Liver (tissue), 9 donors: ENCODE data around the gene XPNPEP1. TPM values are rescaled to one million over a fixed set of nuclear protein-coding genes. Genes with fewer than 3 reads are reported as not detected.

ENCODE experiments used
- DNase-seq: peaks from one replicate; pipeline ENCODE4 v3.0.0-alpha.2; 2017; ENCODE audit warnings: low spot score
- H3K27ac ChIP-seq, 2 donors: one replicate each; pipeline ENCODE4 v1.7.0; 2013; ENCODE audit warnings: inconsistent platforms in 2 of 2, low read length in 2 of 2, control low read depth in 1 of 2, low read depth in 1 of 2, mild to moderate bottlenecking in 1 of 2
- H3K27me3 ChIP-seq, 4 donors: one replicate each; pipeline versions ENCODE4 v1.6.1 to v1.7.0; 2013; ENCODE audit warnings: low read length in 3 of 4, inconsistent platforms in 1 of 4, mild to moderate bottlenecking in 1 of 4, moderate library complexity in 1 of 4; ENCODE audit not compliant: control insufficient read depth in 4 of 4, insufficient read depth in 4 of 4
- H3K36me3 ChIP-seq, 4 donors: one replicate each; pipeline versions ENCODE4 v1.6.1 to v1.7.0; 2013; ENCODE audit warnings: low read length in 3 of 4, mild to moderate bottlenecking in 3 of 4, low read depth in 1 of 4, moderate library complexity in 1 of 4; ENCODE audit not compliant: control insufficient read depth in 4 of 4, insufficient read depth in 3 of 4
- H3K4me1 ChIP-seq, 4 donors: one replicate each; pipeline versions ENCODE4 v1.6.1 to v1.7.0; 2013; ENCODE audit warnings: low read length in 3 of 4, mild to moderate bottlenecking in 3 of 4, moderate library complexity in 1 of 4; ENCODE audit not compliant: control insufficient read depth in 4 of 4, insufficient read depth in 4 of 4
- H3K4me3 ChIP-seq, 3 donors: one replicate each; pipeline versions ENCODE4 v1.6.1 to v1.7.0; 2013; ENCODE audit warnings: low read length in 3 of 3, control low read depth in 1 of 3, low read depth in 1 of 3, mild to moderate bottlenecking in 1 of 3
- H3K9ac ChIP-seq, 2 donors: one replicate each; pipeline ENCODE4 v1.7.0; 2013; ENCODE audit warnings: low read length in 2 of 2, mild to moderate bottlenecking in 2 of 2, moderate library complexity in 2 of 2, control low read depth in 1 of 2, low read depth in 1 of 2
- H3K9me3 ChIP-seq, 4 donors: one replicate each; pipeline versions ENCODE4 v1.6.1 to v1.7.0; 2013; ENCODE audit warnings: low read length in 3 of 4; ENCODE audit not compliant: control insufficient read depth in 4 of 4
- CTCF ChIP-seq: fragments of 150-350 bp; IDR thresholded peaks from 2 replicates; pipeline ENCODE4 v1.5.1; 2017; ENCODE audit warnings: improper control_type of control experiment, low read depth, low read length; ENCODE audit not compliant: missing input control
- FOXA1 ChIP-seq: IDR thresholded peaks from 2 replicates; pipeline ENCODE4 v1.6.1; 2016; ENCODE audit warnings: antibody characterized with exemption
- FOXA2 ChIP-seq: IDR thresholded peaks from 2 replicates; pipeline ENCODE4 v1.6.1; 2016; ENCODE audit warnings: antibody characterized with exemption
- GABPA ChIP-seq, 2 donors: IDR thresholded peaks in 1 of 2; conservative IDR thresholded peaks in 1 of 2; 2 replicates each; pipeline ENCODE4 v1.6.1; 2016; ENCODE audit warnings: antibody characterized with exemption in 2 of 2, mild to moderate bottlenecking in 1 of 2, moderate library complexity in 1 of 2
- HNF4G ChIP-seq: IDR thresholded peaks from 2 replicates; pipeline ENCODE4 v1.6.1; 2016; ENCODE audit warnings: antibody characterized with exemption
- JUND ChIP-seq, 2 donors: IDR thresholded peaks; 2 replicates each; pipeline ENCODE4 v1.6.1; 2016; ENCODE audit warnings: antibody characterized with exemption in 2 of 2
- MAX ChIP-seq: IDR thresholded peaks from 2 replicates; pipeline ENCODE4 v1.6.1; 2016; ENCODE audit warnings: antibody characterized with exemption
- NR2F2 ChIP-seq: IDR thresholded peaks from 2 replicates; pipeline ENCODE4 v1.6.1; 2016; ENCODE audit warnings: antibody characterized with exemption
- RAD21 ChIP-seq, 2 donors: IDR thresholded peaks; 2 replicates each; pipeline ENCODE4 v1.6.1; 2016; ENCODE audit warnings: antibody characterized with exemption in 2 of 2, mild to moderate bottlenecking in 2 of 2
- REST ChIP-seq: IDR thresholded peaks from 2 replicates; pipeline ENCODE4 v1.6.1; 2016; ENCODE audit warnings: antibody characterized with exemption, mild to moderate bottlenecking
- RXRA ChIP-seq, 2 donors: IDR thresholded peaks; 2 replicates each; pipeline ENCODE4 v1.6.1; 2017 to 2018; ENCODE audit warnings: antibody characterized with exemption in 2 of 2, mild to moderate bottlenecking in 1 of 2
- SP1 ChIP-seq: IDR thresholded peaks from 2 replicates; pipeline ENCODE4 v1.6.1; 2018; ENCODE audit warnings: antibody characterized with exemption, mild to moderate bottlenecking
- TAF1 ChIP-seq: conservative IDR thresholded peaks from 2 replicates; pipeline ENCODE4 v1.6.1; 2016; ENCODE audit warnings: antibody characterized with exemption, mild to moderate bottlenecking
- ZBTB33 ChIP-seq: IDR thresholded peaks from 2 replicates; pipeline ENCODE4 v1.6.1; 2016; ENCODE audit warnings: antibody characterized with exemption
- WGBS: extraction: QIAGEN DNeasy Blood & Tissue Kit; methylation state at CpG from one replicate; pipeline ENCODE4 v1.1.7; 2013; 5-methylcytosine and 5-hydroxymethylcytosine counted together
- polyA plus RNA-seq, 2 donors: library from polyadenylated mRNA; stranded (reverse) in 1 of 2; unstranded in 1 of 2; fragments of 200-250 nt in 1 of 2; fragments of >200 nt in 1 of 2; fragmentation: Nextera tagmentation in 1 of 2; extraction: Ambion mirVana in 1 of 2; gene quantifications; one replicate each; pipeline versions ENCODE4 v1.2.1 to v1.2.3, GENCODE V29; 2013 to 2015
- total RNA-seq, 2 donors: library from RNA; depleted of rRNA; stranded (reverse); fragments of >200 nt; gene quantifications; one replicate each; pipeline ENCODE4 v1.2.3, GENCODE V29; 2014
- donor health status: healthy.
- donor health status: healthy.
- donor health status: healthy.
- donor health status: healthy.
- donor health status: healthy.

Gene XPNPEP1
- total and polyA plus RNA-seq, 4 donors = 9.1 to 38.1 (median 27.3) TPM

GRCh38 chr10:109926061-109926745, 2.9 kb upstream of the XPNPEP1 start (continued):
- TF ChIP-seq ZBTB33 = no peak
- TF ChIP-seq SP1 = no peak
- no peak for TF ChIP-seq HNF4G
- no peak for TF ChIP-seq JUND (IDR thresholded peaks at IDR 0.05)
- TF ChIP-seq MAX = no peak
- TF ChIP-seq GABPA (IDR thresholded peaks at IDR 0.05 in 1 of 2, conservative IDR thresholded peaks at IDR 0.05 in 1 of 2) = no peak

- no peak for DNase-seq
- no peaks in the 10 kb centered on the region for H3K9me3 ChIP-seq
- no peak overlapping the region for H3K9ac ChIP-seq
- H3K4me3 ChIP-seq = no peak overlapping the region
- H3K27ac ChIP-seq = no peak overlapping the region
- H3K36me3 ChIP-seq = no peaks in the 10 kb centered on the region
- peaks cover 0 to 9% (median 4%) of the 10 kb centered on the region in 4 donors for H3K4me1 ChIP-seq
- H3K27me3 ChIP-seq = no peaks in the 10 kb centered on the region
- 75% methylated on average over 5 of the region's 5 CpGs for WGBS
- no peak for TF ChIP-seq NR2F2
- TF ChIP-seq HNF4G = no peak
- TF ChIP-seq REST = no peak
- no peak for TF ChIP-seq RAD21 (IDR thresholded peaks at IDR 0.05)
- no peak for TF ChIP-seq RXRA (IDR thresholded peaks at IDR 0.05)
- TF ChIP-seq ZBTB33 = no peak
- TF ChIP-seq CTCF = no peak
- no peak for TF ChIP-seq FOXA1
- TF ChIP-seq FOXA2 = no peak
- TF ChIP-seq TAF1 = no peak
Observed at GRCh38 chr10:109924967-109925620, 1.8 kb upstream of the XPNPEP1 start.
